Measurements from ENCODE around the gene SLC6A17.

DNA sequence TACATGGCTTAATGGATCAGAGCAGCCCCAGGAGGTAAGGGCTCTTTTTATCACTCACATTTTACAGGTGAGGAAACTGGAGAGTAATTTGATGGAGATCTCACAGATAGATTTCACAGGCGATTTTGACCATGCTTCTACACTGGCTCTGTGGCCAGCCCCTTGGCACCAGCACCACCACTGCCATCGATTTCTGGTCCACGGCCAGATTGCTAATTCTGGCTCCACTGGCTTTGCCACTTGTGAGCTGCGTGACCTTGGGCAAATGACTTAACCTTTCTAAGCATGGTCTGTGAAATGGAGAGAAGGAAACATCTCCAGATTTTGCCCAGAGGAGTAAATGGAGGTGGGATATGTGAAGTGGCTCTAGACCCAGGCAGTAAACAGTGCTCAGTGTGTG is 92.4 kb downstream of the SLC6A17 start:
- TF ChIP-seq POLR2AphosphoS5 (IDR thresholded peaks at IDR 0.05; ENCODE audit: borderline replicate concordance, low read depth, low read length) (no peak), EZH2 (IDR thresholded peaks at IDR 0.05) (no peak), FOXP2 (optimal IDR thresholded peaks at IDR 0.05; ENCODE audit: control extremely low read depth, extremely low read length, insufficient read depth) (no peak)

Data from SK-N-MC (cell line).